HG03095 (cell line): ENCODE data around the gene CLTRN.

Source experiments
- ATAC-seq: cut with Tn5 transposase; IDR thresholded peaks from one replicate; pipeline ENCODE4 v1.9.1; 2021; ENCODE audit warnings: moderate library complexity; ENCODE audit not compliant: unreplicated experiment

Gene CLTRN

GRCh38 chrX:15579778-15580747 lies 84.5 kb downstream of the CLTRN start:
- no peak for ATAC-seq
